Muscle of back (tissue), 13 donors: ENCODE results near the gene SOX11. TPM values are rescaled to one million over a fixed set of nuclear protein-coding genes. Genes with fewer than 3 reads are reported as not detected.
"Not testable (repeated sequence)": the region's sequence is repeated elsewhere in the genome, so short reads cannot be mapped to it uniquely, and the experiment has no call there.

Experiments used
- DNase-seq, 3 donors: peaks; one replicate each; pipeline versions ENCODE4 v3.0.0 to v3.0.0-alpha.2; 2013
- long read RNA-seq, 9 donors: transcript quantifications; one replicate each; lab custom pipeline, GENCODE V29; 2026
- polyA plus RNA-seq, 10 donors: library from polyadenylated mRNA; unstranded; fragments of 120-200 nt; gene quantifications; one replicate each; pipeline ENCODE4 v1.2.1, GENCODE V29; 2013; ENCODE audit not compliant: insufficient read length in 10 of 10

Gene SOX11
- polyA plus RNA-seq: 10 to 100 TPM; 19.2 to 35.4 (median 24.3) TPM
- long read RNA-seq, donor 1, full-length matches to known transcripts: 85 of 85 reads
- long read RNA-seq, donor 1, partial matches to known transcripts: 0 of 85 reads
- long read RNA-seq, donor 1, other reads (novel, unspliced or antisense): 0 of 85 reads
- long read RNA-seq, donor 2, full-length matches to known transcripts: 79 of 79 reads
- long read RNA-seq, donor 2, partial matches to known transcripts: 0 of 79 reads
- long read RNA-seq, donor 2, other reads (novel, unspliced or antisense): 0 of 79 reads
- long read RNA-seq, donor 3, full-length matches to known transcripts: 3 of 3 reads
- long read RNA-seq, donor 3, partial matches to known transcripts: 0 of 3 reads
- long read RNA-seq, donor 3, other reads (novel, unspliced or antisense): 0 of 3 reads
- long read RNA-seq, donor 4, full-length matches to known transcripts: 78 of 78 reads
- long read RNA-seq, donor 4, partial matches to known transcripts: 0 of 78 reads
- long read RNA-seq, donor 4, other reads (novel, unspliced or antisense): 0 of 78 reads
- long read RNA-seq, donor 5, full-length matches to known transcripts: 53 of 53 reads
- long read RNA-seq, donor 5, partial matches to known transcripts: 0 of 53 reads
- long read RNA-seq, donor 5, other reads (novel, unspliced or antisense): 0 of 53 reads
- long read RNA-seq, donor 6, full-length matches to known transcripts: 112 of 112 reads
- long read RNA-seq, donor 6, partial matches to known transcripts: 0 of 112 reads
- long read RNA-seq, donor 6, other reads (novel, unspliced or antisense): 0 of 112 reads
- long read RNA-seq, donor 7, full-length matches to known transcripts: 67 of 67 reads
- long read RNA-seq, donor 7, partial matches to known transcripts: 0 of 67 reads
- long read RNA-seq, donor 7, other reads (novel, unspliced or antisense): 0 of 67 reads
- long read RNA-seq, donor 8, full-length matches to known transcripts: 68 of 68 reads
- long read RNA-seq, donor 8, partial matches to known transcripts: 0 of 68 reads
- long read RNA-seq, donor 8, other reads (novel, unspliced or antisense): 0 of 68 reads
- long read RNA-seq, donor 9, full-length matches to known transcripts: 9 of 9 reads
- long read RNA-seq, donor 9, partial matches to known transcripts: 0 of 9 reads
- long read RNA-seq, donor 9, other reads (novel, unspliced or antisense): 0 of 9 reads

DNA sequence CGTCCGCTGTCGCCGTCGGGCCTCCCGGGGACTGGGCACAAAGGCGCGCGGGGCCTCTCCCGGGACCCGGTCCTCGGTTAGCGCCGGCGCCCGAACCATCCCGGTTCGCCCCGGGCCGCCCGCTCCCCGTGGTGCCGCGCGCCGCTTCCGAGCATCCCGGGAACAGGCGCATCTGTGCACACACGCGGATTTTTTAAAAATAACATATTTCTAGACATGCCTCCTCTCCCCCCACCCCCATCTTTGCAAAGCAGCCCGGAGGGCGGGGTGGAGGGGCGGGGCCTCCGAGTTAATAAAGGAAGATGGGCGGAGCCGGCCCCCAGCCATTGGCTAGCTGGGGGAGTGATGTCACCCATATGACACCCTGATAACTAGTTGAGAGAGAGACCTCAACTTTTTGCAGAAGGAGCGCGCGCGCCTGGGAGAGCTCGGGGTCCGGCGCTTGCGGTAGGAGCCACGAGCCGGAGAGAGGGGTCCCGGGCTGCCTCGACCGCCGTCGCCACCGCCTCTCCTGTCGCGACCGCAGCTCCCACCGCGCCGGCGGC, at the start of gene SOX11:
TSS of gene SOX11 (plus strand) at position 400 of the 545 bp plus-strand sequence. CDS start 338 bp downstream, outside the sequence.
- peak; percentile 95 to 98 (median 97) for DNase-seq

DNA sequence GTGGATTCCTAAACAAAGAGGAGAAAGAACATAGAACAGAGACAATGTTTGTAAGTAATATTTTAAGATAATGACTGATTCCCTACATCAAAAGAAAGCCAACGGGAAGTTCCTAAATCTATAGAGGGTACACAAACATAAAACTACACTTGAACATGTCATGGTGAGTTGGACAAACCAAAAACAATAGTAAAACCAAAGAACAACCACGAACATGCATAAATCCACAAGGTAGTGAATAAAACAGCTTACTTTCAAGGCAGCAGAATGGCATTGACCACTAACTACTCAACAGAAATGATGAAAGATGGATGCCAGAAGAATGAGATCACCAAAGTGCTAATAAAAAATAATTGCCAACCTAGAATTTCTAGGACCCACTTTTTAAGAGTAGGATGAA, 39.5 kb upstream of the SOX11 start:
- not testable (repeated sequence) for DNase-seq

DNA sequence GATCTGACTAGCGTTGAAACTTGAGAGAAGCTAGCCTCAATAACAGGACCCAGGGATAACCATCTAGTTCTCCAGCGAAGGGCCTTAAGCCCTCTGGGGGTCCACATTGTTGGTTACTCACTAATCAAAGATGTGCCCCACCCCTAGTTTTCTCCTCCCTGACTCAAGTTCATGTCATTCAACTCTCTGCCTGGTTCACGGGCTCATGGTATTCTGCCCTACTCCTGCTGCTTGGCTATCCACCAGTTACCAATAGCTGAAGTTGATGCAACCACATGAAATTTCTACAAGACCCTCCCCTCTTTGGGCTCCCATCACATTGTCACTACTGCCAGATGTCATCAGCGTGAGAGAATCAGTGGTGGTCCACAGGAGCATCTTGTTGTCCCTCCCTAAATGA, 38.4 kb upstream of the SOX11 start:
- not testable (repeated sequence) for DNase-seq

DNA sequence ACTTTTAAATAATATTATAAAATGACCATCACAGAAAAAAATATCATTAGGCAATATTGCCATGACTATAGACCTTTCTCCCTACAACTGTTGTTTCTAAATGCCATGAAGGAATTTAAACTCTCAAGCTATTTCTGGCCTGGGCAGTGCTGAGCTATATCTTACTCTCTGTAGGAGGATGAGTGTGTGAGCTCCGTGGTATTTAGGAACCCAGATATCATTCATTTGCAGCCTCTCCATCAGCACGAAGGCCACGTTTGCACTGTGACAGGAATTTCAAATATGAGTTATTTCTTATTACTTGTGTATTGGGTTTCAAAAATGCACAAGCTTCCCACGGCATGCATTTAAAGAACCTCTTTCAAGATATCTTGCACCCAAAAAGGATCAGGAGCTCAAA, 35.0 kb upstream of the SOX11 start:
- no peak for DNase-seq

DNA sequence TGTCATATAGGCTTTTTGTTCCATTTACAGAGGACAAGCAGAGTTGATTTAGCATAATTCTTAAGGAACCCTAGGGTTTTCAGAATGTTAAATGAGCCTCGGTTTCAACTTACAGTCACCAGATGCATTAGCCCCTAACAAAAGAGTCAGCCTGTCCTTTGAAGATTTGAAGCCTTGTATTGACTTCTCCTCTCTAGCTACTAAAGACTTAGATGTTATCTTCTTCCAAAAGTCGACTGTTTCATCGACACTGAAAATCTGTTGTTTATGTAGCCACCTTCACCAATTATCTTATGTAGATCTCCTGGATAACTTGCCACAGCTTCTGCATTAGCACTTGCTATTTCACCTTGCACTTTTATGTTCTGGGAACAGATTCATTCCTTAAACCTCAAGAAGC, 31.6 kb upstream of the SOX11 start:
- DNase-seq: no peak

DNA sequence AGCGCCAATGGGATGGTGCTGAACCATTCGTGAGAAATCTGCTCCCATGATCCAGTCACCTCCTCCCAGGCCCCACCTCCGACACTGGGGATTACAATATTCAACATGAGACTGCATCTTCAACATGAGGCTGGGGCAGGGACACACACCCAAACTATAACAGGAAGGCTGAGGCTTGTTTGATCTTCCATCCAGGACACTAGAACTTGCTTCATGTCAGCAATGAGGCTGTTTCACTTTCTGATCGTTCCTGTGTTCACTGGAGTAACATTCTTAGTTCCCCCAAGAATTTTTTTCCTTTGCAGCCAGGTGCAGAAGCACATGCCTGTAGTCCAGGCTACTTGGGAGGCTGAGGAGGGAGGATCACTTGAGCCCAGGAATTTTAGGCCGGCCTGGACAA, 30.8 kb upstream of the SOX11 start:
- no peak for DNase-seq

DNA sequence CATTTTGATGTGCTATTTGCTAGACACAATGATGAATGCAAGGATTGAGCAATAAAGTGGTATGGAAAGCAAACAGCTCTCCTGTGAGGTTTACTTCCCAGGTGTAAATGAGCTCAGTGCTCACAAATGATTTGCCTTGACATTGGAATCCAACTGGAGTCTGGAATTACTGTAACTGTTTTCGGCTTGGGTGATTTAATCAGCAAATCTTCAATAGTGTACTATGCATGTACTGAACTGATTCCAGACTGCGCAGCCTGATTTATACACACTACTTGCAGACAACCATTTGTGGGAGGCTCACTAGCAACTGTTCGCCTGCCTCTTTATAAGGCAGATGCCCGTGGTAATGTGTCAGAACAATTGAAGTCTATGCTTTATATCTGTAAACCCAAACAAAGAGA, 27.9 kb upstream of the SOX11 start:
- no peak for DNase-seq

DNA sequence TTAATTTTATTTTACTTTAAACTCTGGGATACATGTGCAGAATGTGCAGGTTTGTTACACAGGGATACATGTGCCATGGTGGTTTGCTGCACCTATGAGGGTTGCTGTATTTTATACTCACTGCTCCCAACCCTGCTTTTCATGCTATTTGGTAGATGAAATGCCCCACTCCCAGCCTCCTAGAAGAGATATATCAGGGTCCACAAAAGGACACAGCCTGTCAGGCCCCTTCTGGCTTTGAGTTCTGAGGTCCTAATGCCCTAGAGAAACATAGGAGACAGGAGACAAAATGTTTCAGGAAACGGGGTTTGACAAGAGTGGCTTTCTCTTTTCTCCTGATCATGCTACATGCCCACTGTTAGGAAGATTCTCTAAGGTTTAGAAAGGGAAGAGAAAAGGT, 27.1 kb upstream of the SOX11 start:
- no peak for DNase-seq

DNA sequence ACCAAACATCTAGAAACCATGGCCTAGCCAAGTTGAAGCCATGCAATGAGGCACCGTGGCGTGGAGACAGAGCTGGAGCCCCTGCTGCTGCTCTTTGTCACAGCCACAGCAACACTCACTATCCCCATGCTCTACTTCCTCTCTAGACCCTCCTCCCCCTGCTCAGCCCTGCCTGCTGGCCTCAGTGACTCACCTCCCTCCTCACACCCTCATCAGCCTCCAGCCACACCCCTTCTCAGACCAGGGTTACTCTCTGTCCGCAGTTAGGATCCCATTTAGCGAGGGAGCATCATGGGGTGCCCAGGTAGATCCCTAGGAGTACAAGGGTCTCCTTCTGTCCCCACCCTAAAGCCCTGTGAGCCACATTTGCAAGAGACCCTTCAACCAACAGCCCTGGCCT, 25.4 kb upstream of the SOX11 start:
- DNase-seq: no peak

DNA sequence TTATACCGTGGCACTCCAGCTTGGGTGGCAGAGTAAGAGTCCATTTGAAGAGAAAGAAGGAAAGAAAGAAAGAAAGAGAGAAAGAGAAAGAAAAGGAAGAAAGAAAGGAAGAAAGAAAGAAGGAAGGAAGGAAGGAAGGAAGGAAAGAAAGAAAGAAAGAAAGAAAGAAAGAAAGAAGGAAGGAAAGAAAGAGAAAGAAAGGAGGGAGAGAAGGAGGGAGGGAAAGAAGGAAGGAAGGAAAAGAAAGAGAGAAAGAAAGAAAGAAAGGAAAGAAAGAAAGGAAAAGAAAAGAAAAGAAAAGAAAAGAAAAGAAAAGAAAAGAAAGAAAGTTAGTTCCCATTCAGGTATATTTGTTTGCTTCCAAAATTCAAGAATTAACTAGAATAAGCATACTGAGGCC, 24.5 kb upstream of the SOX11 start:
- DNase-seq: not testable (repeated sequence)

DNA sequence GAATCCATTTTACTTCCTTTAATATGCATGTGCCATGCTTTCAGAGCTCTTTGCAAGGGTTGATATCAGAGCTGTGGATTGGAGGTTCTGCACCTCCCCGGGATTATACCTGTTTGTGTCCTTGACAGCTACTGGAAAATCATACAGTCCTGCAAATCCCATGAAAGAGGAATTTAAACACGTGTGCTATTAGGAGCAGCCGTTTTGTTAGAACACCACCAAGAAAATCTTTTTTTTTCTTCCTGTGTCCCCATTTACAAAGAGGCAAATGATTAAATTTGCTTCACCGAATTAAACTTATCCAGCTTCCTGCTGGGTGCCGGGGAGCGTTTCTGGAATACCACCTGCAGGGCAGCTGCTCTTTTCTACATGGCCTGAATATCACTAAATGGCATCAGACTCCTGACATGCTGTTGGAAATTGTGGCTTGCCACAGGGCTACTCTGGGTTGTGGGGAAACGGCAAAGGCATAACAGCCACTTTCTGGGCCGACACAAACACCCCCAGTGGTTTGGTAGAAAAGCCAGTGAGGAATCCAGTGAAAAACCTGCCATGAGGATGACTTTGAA, 23.4 kb upstream of the SOX11 start:
- no peak for DNase-seq

DNA sequence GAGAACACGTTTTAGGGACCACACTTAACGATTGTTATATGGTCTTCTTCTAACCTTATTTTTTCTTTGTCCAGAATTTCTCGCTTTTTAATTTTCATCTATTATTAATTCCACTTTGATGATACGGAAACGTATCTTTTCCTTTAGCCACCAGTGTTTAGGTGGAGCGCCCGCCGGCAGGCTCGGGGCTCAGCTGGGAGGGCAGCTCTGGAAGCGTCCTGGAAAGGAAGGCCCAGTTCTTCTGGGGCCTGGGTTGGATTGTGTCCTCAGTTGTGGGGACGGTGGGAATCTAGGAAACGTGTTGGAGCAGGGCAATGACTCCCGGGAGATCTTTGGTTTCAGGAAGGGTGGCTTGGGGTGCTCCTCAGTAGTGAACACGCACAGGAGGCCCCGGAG, 19.4 kb upstream of the SOX11 start:
- no peak for DNase-seq

DNA sequence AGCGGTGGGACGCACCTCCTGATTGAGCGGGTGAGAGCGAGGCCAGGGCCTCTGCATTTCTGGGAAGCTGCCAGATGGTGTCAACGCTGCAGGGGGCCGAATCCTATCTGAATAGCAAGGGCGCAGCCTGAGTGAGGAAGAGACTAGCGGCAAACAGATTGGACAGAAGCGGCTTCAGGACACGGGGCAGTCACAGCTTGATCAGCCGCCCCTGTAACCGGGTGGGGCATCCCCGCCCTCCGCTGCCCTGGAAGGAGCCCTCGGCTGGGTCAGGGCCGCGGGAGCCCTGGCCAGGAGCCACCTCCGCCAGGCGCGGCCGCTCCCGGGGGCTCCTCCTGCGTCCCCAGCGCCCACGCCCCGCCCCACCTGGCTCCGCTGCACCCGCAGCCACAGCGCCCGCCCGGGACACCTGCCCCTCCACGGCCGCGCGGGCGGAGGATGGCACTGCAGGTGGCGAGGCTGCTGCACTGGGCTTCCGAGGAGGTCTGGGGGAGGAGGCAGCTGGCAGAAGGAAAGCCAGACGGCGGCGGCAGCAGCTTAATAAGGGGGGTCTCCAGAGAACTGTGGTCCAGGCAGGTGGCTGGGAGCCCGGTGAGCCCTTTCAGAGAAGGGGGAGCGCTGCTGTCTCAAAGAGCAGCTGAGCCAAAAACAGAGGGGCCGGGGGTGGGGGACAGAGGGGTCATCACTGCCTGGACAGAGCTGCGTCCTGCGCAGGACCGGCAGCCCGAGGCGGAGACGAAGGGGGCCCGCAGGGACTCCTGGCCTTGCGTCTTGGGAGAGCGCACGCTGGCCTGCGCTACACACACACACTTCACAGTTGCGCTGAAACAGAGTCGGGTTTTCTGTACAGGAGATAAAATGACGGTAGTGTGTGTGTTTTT, 18.8 kb upstream of the SOX11 start:
- peak in 1 of 3 donors; percentile 59 for DNase-seq

DNA sequence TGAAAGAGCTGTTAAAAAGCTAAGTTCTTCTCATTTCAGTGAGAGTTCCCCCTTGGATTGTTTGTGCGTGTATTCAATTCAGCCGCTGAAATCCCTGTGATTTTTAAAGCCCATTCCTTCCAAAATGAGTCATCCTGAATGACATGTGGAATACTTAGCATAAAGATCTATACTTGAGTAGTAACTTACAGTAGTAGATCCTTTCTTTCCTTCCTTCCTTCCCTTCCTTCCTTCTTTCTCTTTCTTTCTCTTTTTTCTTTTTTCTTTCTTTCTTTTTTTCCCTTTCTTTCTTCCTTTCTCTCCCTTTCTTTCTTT, 18.2 kb upstream of the SOX11 start:
- peak in 1 of 3 donors; percentile 28 for DNase-seq

DNA sequence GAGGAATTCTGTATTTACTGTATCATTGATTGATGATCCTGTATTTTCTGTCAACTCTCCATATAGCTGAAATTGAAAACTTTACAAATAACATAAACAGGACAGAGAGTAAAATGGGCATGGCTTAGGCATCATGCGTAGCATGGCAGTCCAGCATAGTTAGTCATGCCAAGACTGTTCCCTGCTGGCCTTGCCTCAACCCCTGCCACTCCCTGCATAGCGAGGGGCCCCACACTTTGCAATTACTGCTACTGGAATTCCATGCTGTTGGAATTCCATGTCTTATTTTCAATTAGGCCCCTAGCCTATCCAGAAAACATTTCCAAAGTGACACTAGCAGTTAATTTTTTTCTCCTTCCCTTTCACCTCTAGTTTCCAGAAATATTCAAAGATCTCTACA, 15.1 kb upstream of the SOX11 start:
- DNase-seq: no peak

DNA sequence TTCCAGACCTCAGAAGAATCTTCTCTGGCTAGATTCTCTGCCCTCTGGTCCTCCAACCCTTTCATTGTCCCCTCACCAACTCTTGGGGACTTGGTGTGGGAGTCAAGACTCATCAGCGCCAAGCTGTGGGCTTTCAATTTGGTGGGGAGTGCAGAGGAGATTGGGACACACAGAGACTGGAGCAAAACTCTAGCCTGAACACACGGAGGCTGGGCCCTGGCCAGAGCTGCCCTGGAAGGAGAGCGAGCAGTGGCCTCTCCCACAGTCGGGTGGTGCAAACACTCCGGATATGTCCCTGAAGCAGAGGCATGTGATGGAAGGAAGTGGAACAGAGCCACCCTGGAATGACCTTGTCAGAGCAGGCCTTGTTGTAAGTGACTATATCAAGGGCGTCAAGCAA, 8.7 kb upstream of the SOX11 start:
- no peak for DNase-seq

DNA sequence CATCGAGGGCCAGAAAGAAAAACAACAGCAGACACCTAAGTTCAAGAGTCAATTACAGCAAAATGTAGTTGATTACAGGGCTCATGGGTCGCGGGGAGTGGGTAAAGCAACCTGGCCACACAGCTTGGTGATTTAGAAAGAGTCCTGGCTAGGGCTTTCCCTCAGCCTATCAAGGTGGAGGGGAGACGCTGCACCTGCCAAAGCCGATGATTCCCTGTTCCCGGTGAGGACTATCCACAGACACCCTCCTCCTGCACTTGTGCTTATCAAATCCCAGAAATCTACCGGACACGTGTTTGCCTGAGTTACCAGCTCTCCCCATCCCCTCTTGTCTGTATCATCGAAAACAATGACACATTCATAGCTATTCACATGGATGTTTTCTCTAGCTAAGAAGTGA, 7.0 kb upstream of the SOX11 start:
- DNase-seq: no peak

DNA sequence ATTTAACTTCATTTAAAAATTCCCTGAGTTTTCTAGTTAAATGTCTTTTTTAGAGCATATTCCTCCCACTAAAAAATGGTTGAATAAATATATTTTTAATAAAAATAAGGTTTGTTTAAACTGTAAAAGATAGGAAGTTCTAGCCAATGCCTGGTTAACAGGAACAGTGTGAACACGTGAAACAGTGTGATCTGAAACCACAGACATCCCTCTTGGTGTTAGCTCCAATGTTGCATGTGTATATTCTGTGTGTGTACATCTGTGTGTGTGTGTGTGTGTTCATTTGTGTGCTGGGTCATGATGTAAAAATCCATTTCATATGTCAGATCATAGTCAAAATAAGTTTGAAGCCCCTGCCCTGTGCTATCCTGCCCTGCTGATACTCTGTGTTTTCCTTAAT, 6.1 kb upstream of the SOX11 start:
- DNase-seq: no peak

DNA sequence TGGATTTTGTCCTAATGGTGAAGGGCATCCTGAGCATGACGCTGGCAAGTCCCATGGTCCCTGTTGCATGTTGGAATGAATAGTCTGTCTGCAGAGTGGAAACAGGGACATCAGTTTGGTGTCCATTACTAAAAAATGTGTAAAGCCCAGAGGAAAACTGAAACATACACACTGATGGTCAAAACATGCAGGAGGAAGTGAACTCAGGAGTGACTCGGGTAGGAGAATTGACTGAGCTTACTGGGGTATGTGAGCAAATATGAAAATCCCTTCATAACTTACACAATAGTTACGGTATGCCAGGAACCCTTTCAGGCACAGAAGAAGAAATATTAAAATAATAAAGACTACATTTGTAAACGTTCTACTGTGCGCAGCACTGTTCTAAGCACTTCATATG, 5.6 kb upstream of the SOX11 start:
- DNase-seq: no peak

DNA sequence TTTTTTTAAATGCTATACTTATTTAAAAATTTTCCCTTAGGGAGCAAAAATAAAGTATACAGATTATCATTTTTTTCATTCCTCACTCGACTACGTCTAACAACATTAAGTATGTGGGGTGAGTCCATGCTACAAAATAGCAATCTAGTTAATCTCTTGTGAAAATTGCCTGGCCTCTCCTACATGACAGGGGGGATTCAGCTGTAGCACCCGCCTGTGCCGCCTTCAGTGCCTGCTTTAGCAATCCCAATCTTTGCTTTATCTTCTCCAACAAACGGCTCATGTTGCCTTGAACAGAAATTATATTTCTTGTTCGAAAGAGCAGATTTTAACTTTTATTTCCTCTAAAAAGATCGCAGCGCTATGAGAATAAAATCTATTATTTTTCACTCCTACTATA, 2.4 kb upstream of the SOX11 start:
- DNase-seq: peak in 1 of 3 donors; percentile 22

DNA sequence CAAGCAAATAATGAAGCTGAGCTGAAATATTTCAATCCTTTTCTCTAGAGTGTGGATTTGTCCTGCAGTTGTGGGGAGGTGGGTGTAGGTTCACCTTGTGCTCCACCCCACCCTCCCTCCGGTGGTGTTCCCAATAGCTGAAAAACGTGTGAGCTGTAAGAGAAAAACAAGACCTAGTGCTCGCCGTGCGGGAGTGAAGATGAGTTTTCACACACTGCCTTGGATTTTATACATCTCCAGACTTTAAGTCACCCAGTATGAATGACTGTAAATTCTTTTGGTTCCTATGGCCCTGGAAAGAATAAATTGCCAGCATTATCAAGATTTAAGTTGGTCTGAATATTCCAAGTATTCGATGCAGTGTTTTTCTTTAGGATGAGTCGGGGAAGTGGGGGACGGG, 1.9 kb upstream of the SOX11 start:
- DNase-seq: peak in 1 of 3 donors; percentile 46
